Smooth muscle cell (in vitro differentiated cells): Measurements from ENCODE around the gene SDCCAG8. TPM values are rescaled to one million over a fixed set of nuclear protein-coding genes. Genes with fewer than 3 reads are reported as not detected.
"Not testable (repeated sequence)": the region's sequence is repeated elsewhere in the genome, so short reads cannot be mapped to it uniquely, and the experiment has no call there.

Source experiments
- DNase-seq: peaks from one replicate; lab custom pipeline; 2025; ENCODE audit not compliant: unreplicated experiment; lab: John Stamatoyannopoulos, UW
- H2AFZ ChIP-seq: fragments of 200-600 bp; sonication (generic); 2 replicates; pipeline ENCODE4 v1.6.0; 2016; ENCODE audit warnings: antibody characterized with exemption, low read depth, mild to moderate bottlenecking
- H3F3A ChIP-seq: fragments of 200-600 bp; sonication (generic); 2 replicates; pipeline ENCODE4 v1.6.0; 2017; ENCODE audit warnings: antibody characterized with exemption, low read depth
- H3K27ac ChIP-seq: fragments of 200-600 bp; sonication (generic); 2 replicates; pipeline ENCODE4 v1.5.1; 2016; ENCODE audit warnings: low read depth, mild to moderate bottlenecking
- H3K27me3 ChIP-seq: fragments of 200-600 bp; sonication (generic); 2 replicates; pipeline ENCODE4 v1.6.1; 2016; ENCODE audit warnings: low read depth, mild to moderate bottlenecking
- H3K36me3 ChIP-seq: fragments of 200-600 bp; sonication (generic); 2 replicates; pipeline ENCODE4 v1.5.1; 2016; ENCODE audit warnings: low read depth
- H3K4me1 ChIP-seq: fragments of 200-600 bp; sonication (generic); 2 replicates; pipeline ENCODE4 v1.5.1; 2016; ENCODE audit warnings: low read depth
- H3K4me2 ChIP-seq: fragments of 200-600 bp; sonication (generic); 2 replicates; pipeline ENCODE4 v1.6.0; 2016; ENCODE audit warnings: mild to moderate bottlenecking
- H3K4me3 ChIP-seq: fragments of 200-600 bp; sonication (generic); 2 replicates; pipeline ENCODE4 v1.5.1; 2016; ENCODE audit warnings: mild to moderate bottlenecking
- H3K79me2 ChIP-seq: fragments of 200-600 bp; sonication (generic); 2 replicates; pipeline ENCODE4 v1.6.0; 2016; ENCODE audit warnings: low read depth, mild to moderate bottlenecking
- H3K9ac ChIP-seq: fragments of 200-600 bp; sonication (generic); 2 replicates; pipeline ENCODE4 v1.6.0; 2016; ENCODE audit warnings: low read depth
- H3K9me3 ChIP-seq: fragments of 200-600 bp; sonication (generic); replicated peaks from 2 replicates; pipeline ENCODE4 v1.5.1; 2016; ENCODE audit warnings: low read depth
- H4K20me1 ChIP-seq: fragments of 200-600 bp; sonication (generic); 2 replicates; pipeline ENCODE4 v1.6.0; 2016; ENCODE audit warnings: low read depth
- CTCF ChIP-seq: fragments of 200-600 bp; sonication (generic); IDR thresholded peaks from 2 replicates; pipeline ENCODE4 v1.5.1; 2017; ENCODE audit warnings: borderline replicate concordance, mild to moderate bottlenecking, antibody characterized with exemption; ENCODE audit not compliant: insufficient read depth, poor library complexity, severe bottlenecking
- WGBS: methylation state at CpG from one replicate; pipeline ENCODE4 v1.1.7; 2016; ENCODE audit warnings: low lambda C conversion rate; 5-methylcytosine and 5-hydroxymethylcytosine counted together
- polyA plus RNA-seq: library from polyadenylated mRNA; unstranded; fragments of >200 nt; fragmentation: Nextera tagmentation; extraction: Ambion mirVana; gene quantifications from 2 replicates; pipeline ENCODE4 v1.2.1, GENCODE V29; 2016
- total RNA-seq: library from RNA; depleted of rRNA; stranded (reverse); fragments of >200 nt; gene quantifications from 2 replicates; pipeline ENCODE4 v1.2.3, GENCODE V29; 2014

Gene SDCCAG8
- total and polyA plus RNA-seq, 2 experiments from 2014 or later = 30.9 to 33.4 TPM

GRCh38 chr1:243335292-243335691 lies 79.5 kb downstream of the SDCCAG8 start:
- H3K27ac ChIP-seq = no peak overlapping the region
- H3K27me3 ChIP-seq = no peaks in the 10 kb centered on the region
- H3K9me3 ChIP-seq = no peaks in the 10 kb centered on the region
- no peak for TF ChIP-seq CTCF
- WGBS = 80% methylated on average over 3 of the region's 3 CpGs
- no peaks in the 10 kb centered on the region for H3K4me1 ChIP-seq
- no peak for DNase-seq
- no peak overlapping the region for H3K4me3 ChIP-seq
- H3K79me2 ChIP-seq = no peaks in the 10 kb centered on the region
- H4K20me1 ChIP-seq = peaks cover 5% of the 10 kb centered on the region
- no peak overlapping the region for H3K4me2 ChIP-seq
- H3K9ac ChIP-seq = no peak overlapping the region
- peaks cover 6% of the 10 kb centered on the region for H3K36me3 ChIP-seq
- no peak overlapping the region for H2AFZ ChIP-seq
- H3F3A ChIP-seq = no peaks in the 10 kb centered on the region

GRCh38 chr1:243336163-243336562 lies 80.3 kb downstream of the SDCCAG8 start:
- no peak overlapping the region for H3K4me3 ChIP-seq
- H3K9ac ChIP-seq = no peak overlapping the region
- H4K20me1 ChIP-seq = peaks cover 5% of the 10 kb centered on the region
- H3K36me3 ChIP-seq = peaks cover 6% of the 10 kb centered on the region
- no peaks in the 10 kb centered on the region for H3F3A ChIP-seq
- no peaks in the 10 kb centered on the region for H3K9me3 ChIP-seq
- no peak overlapping the region for H3K27ac ChIP-seq
- H3K79me2 ChIP-seq = no peaks in the 10 kb centered on the region
- H3K4me1 ChIP-seq = no peaks in the 10 kb centered on the region
- 100% methylated on average over 2 of the region's 2 CpGs for WGBS
- no peak for TF ChIP-seq CTCF
- H3K27me3 ChIP-seq = no peaks in the 10 kb centered on the region
- H3K4me2 ChIP-seq = no peak overlapping the region
- no peak overlapping the region for H2AFZ ChIP-seq
- no peak for DNase-seq

- not testable (repeated sequence) for H3K27ac ChIP-seq, H3K4me1 ChIP-seq, H3K79me2 ChIP-seq, H3K4me2 ChIP-seq, H2AFZ ChIP-seq, H3K4me3 ChIP-seq, H3K9me3 ChIP-seq, H4K20me1 ChIP-seq, H3K9ac ChIP-seq, H3K27me3 ChIP-seq, H3F3A ChIP-seq, H3K36me3 ChIP-seq, DNase-seq
- 96% methylated on average over 4 of the region's 4 CpGs for WGBS
Measured at GRCh38 chr1:243338848-243339247, 83.0 kb downstream of the SDCCAG8 start.

GRCh38 chr1:243341074-243341473 lies 85.2 kb downstream of the SDCCAG8 start:
- no peaks in the 10 kb centered on the region for H3F3A ChIP-seq
- DNase-seq = no peak
- H2AFZ ChIP-seq = no peak overlapping the region
- H3K9me3 ChIP-seq = no peaks in the 10 kb centered on the region
- H3K4me2 ChIP-seq = no peak overlapping the region
- H3K27ac ChIP-seq = no peak overlapping the region
- no peak overlapping the region for H3K9ac ChIP-seq
- H3K79me2 ChIP-seq = no peaks in the 10 kb centered on the region
- H4K20me1 ChIP-seq = peaks cover 9% of the 10 kb centered on the region
- no peak for TF ChIP-seq CTCF
- 87% methylated on average over 2 of the region's 2 CpGs for WGBS
- H3K4me1 ChIP-seq = peaks cover 7% of the 10 kb centered on the region
- no peak overlapping the region for H3K4me3 ChIP-seq
- H3K27me3 ChIP-seq = no peaks in the 10 kb centered on the region
- H3K36me3 ChIP-seq = peaks cover 6% of the 10 kb centered on the region
